Liver (tissue), 3 donors: ENCODE measurements around the gene GPX4.

Experiments
- CTCF ChIP-seq: fragments of 150-350 bp; IDR thresholded peaks from 2 replicates; pipeline ENCODE4 v1.5.1; 2017; ENCODE audit warnings: improper control_type of control experiment, low read depth, low read length; ENCODE audit not compliant: missing input control
- EGR1 ChIP-seq, 2 donors: IDR thresholded peaks; 2 replicates each; pipeline ENCODE4 v1.6.1; 2016 to 2018; ENCODE audit warnings: antibody characterized with exemption in 2 of 2, low read depth in 2 of 2
- RAD21 ChIP-seq, 2 donors: IDR thresholded peaks; 2 replicates each; pipeline ENCODE4 v1.6.1; 2016; ENCODE audit warnings: antibody characterized with exemption in 2 of 2, mild to moderate bottlenecking in 2 of 2
- TAF1 ChIP-seq: conservative IDR thresholded peaks from 2 replicates; pipeline ENCODE4 v1.6.1; 2016; ENCODE audit warnings: antibody characterized with exemption, mild to moderate bottlenecking
- donor health status: healthy.
- donor health status: healthy.

- TF ChIP-seq RAD21 (IDR thresholded peaks at IDR 0.05) (no peak), CTCF (no peak), EGR1 (IDR thresholded peaks at IDR 0.05; ENCODE audit: low read depth in 2 of 2) (no peak), TAF1 (no peak)
Measured at GRCh38 chr19:1117654-1118053, 13.9 kb downstream of the GPX4 start.
